HG03159 (cell line): Measurements from ENCODE around the gene TSPEAR.
"Not testable (repeated sequence)": the region's sequence is repeated elsewhere in the genome, so short reads cannot be mapped to it uniquely, and the experiment has no call there.

Source experiments
- ATAC-seq: cut with Tn5 transposase; IDR thresholded peaks from one replicate; pipeline ENCODE4 v1.9.1; 2021; ENCODE audit warnings: mild to moderate bottlenecking, moderate library complexity; ENCODE audit not compliant: unreplicated experiment

The TSPEAR gene

DNA sequence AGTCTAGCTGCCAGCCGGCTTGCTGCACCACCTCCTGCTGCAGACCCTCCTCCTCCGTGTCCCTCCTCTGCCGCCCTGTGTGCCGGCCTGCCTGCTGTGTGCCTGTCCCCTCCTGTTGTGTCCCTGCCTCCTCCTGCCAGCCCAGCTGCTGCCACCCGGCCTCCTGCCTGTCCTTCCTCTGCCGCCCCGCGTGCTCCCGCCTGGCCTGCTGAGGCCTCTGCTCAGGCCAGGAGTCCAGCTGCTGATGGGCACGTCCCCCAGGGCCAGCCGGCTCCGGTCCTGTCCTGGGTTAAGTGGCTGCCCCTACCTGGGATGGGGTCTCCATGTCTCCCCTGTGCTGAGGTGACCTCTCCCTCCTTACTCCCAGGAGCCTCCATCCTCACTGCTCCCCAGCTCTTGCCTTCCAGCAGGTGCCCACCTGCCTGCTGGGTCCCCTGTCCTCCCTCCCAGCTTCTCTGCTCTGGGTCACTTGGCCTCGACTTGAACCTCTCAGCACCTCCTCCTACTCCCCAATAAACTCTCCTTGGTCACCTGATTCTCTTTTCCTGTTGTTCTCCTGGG is 98.6 kb downstream of the TSPEAR start:
- no peak for ATAC-seq

DNA sequence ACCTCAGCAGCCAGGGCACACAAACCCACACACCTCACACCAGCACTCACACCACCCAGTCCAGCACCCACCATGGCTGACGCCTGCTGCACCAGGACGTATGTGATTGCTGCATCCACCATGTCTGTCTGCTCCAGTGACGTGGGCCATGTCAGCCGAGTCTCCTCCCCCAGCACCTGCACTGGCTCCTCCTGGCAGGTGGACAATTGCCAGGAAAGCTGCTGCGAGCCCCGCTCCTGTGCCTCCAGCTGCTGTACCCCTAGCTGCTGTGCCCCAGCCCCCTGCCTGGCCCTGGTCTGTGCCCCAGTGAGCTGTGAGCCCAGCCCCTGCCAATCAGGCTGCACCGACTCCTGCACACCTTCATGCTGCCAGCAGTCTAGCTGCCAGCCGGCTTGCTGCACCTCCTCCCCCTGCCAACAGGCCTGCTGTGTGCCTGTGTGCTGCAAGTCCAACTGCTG is 99.3 kb downstream of the TSPEAR start, which contains the start of gene KRTAP10-8:
Gene KRTAP10-8 (plus strand): TSS at position 51 of the 458 bp plus-strand sequence. CDS start 22 bp downstream, at position 73.
- no peak for ATAC-seq

DNA sequence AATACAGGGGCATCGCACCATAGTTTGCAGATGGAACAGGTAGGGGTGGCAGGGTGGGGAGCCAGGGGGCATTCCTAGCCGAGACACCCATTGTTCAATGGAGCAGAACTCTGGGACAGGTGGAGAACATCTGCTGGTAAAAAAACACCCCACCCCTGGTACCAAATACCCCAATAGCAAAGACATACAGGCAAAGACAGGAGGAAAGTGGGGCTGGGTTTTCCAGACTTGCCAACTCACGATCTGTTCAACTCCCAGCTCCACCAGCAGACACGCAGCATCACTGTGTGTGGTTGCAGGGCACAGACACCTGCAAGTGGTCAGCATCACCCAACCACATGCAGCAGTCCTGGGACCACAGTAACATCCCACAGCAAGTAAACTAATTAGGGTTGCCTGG is 99.8 kb downstream of the TSPEAR start:
- ATAC-seq: no peak

DNA sequence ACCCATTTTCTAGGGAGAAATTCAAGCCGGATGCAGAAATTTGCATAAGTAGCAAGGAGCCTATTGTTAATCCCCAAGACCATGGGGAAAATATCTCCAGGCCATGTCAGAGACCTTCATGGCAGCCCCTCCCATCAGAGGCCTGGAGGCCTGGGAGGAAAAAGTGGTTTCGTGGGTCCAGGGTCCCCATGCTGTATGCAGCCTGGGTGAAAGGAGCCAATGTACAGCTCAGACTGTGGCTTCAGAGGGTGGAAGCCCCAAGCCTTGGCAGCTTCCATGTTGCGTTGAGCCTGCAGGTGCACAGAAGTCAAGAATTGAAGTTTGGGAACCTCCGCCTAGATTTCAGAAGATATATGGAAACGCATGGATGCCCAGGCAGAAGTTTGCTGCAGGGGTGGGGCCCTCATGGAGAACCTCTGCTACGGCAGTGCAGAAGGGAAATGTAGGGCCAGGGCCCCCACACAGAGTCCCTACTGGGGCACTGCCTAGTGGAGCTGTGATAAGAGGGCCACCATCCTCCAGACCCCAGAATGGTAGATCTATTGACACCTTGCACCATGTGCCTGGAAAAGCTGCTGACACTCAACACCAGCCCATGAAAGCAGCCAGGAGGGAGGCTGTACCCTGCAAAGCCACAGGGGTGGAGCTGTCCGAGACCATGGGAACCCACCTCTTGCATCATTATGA is 101.1 kb downstream of the TSPEAR start:
- ATAC-seq: not testable (repeated sequence)

DNA sequence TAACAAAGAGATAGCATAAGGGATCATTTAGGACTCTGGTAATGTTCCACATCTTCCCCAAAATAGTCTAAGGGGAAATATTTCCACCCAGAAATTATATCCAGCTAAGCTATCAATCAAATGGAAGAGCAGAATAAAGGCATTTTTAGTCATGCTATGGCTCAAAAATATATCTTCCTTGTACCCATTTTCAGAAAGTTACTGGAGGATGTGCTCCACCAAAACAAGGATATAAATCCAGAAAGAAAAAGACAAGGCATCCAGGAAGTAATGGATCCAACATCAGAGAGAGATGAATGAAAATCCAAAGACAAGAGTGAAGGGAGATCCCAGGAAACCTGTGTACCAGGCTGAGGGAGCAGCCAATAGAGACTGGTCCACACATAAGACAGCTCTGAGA is 102.2 kb downstream of the TSPEAR start:
- no peak for ATAC-seq

DNA sequence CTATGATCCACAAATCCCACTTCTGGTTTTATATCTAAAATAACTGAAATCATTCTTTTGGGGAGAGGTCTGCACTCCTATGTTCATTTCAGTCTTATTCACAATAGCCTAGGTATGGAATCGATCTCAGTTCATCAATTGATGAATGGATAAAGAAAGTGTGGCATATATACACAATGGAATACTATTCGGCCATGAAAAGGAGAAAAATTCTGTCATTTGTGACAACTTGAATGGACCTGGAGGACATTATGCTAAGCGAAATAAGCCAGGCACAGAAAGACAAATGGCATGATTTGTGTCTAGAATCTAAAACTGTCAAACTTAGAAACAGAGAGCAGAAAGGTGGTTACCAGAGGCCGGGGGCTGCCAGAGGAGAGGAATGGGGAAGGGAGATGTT is 104.9 kb downstream of the TSPEAR start:
- ATAC-seq: no peak

DNA sequence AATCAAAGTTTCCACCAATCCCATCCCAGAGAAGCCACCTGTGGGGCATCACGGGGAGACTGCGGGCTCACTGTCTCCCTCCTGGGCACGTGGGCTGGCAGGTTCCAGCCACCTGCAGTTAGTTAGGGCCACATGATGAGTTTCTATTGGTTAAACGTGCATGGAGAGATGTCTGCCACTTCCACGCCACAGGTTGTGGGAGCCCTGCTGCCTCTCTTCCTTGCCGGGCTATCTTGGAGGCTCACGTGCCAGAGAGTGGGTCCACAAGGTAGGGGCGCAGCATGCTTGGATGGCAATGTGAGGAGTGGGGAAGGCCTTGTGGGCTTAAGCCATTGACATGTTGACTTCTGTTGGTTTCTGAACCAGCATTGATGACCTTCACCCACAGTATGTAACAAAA is 107.5 kb downstream of the TSPEAR start:
- no peak for ATAC-seq

DNA sequence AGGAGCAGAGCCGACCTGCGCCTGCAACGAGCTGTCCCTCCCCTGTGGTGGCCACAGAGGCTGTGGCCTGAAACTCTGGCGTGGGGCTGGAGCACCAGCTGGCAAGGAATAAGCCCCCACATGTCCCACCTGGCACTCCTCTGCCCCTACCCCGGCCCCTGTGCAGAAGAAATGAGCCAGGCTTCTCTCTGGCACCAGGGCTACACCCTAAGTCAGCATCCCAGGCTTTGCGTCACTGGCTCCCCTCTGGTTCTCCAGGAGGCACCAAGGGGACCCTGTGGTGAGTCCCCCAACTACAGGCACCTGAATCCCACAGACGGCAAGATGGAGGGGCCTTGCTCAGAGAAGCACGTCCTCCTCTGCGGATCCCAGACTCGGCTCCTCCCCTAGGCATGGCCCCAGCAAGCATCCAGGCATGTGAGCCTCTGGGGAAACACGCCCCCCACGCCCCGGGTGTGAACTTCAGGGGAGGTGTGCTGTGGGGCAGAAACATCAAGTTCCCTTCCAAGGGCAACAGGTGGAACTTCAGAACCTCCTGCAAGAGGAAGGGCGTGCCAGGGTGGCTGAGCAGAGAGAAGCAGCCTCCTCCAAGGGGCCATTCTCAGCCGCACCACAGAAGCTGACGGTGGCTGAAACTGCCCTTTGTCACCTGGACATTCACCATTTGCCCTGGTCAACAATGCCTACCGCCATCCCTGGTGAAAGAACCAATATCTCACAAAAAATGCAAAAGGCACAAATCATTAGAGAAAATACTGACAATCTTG is 108.1 kb downstream of the TSPEAR start:
- no peak for ATAC-seq

DNA sequence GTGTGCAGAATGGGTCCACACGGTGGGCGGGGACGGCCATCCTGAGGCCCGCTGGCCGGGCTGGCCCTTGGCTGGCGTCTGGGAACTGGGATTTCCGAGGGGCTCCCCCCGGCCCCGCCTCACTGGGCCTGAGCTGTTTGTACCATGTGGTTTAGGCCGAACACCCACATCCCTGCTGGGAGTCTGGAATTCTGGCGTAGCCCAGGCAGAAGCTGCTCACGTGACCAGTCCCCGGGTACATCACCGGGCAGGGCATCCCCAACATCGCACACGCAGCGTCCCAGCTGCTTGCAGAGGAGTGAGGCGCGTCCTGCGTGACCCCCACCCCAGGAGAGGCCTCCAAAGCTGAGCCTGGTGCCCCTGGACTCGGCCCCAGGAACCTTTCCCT is 108.9 kb downstream of the TSPEAR start:
- no peak for ATAC-seq

DNA sequence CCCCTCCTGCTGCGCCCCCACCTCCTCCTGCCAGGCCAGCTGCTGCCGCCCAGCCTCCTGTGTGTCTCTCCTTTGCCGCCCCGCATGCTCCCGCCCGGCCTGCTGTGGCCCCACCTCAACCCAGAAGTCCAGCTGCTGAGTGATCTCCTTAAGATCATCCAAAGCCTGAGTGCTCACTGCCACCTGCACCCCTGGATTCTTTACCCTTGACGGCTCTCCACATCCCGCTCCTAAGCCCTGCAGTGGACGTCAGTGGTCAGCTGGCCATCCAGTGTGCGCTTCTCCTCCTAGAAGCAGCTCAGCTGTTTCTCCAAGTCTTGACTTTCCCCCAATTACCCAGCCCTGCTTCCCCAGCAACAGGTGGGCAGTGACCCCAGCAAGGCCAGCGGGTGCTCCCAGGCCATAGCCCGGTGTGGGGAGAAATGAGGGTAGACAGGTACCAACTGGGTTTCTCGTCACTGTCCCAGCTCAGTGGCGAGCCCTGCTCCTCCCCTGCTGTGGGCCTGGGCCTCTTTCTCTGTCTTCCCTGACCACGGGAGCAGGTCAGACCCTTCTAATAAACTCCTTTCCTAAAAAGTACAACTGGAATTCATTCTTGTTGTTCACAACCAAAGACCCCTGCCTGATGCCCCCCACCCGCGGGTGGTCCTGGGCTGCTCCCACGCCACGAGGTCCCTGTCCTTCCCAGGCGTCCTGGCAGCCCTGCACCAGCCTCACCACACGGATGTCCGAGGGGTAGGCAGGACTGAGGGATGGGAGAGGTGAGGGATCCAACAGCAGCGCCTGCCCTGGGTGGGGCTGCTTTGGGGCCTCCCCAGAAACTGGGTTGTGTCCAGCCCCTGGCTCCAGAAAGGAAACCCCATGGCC is 109.5 kb downstream of the TSPEAR start:
- no peak for ATAC-seq

DNA sequence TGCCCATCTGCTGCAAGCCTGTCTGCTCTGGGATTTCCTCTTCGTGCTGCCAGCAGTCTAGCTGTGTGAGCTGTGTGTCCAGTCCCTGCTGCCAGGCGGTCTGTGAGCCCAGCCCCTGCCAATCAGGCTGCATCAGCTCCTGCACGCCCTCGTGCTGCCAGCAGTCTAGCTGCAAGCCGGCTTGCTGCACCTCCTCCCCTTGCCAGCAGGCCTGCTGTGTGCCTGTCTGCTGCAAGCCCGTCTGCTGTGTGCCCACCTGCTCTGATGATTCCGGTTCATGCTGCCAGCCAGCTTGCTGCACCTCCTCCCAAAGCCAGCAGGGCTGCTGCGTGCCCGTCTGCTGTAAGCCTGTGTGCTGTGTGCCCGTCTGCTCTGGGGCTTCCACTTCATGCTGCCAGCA is 110.3 kb downstream of the TSPEAR start:
- not testable (repeated sequence) for ATAC-seq

DNA sequence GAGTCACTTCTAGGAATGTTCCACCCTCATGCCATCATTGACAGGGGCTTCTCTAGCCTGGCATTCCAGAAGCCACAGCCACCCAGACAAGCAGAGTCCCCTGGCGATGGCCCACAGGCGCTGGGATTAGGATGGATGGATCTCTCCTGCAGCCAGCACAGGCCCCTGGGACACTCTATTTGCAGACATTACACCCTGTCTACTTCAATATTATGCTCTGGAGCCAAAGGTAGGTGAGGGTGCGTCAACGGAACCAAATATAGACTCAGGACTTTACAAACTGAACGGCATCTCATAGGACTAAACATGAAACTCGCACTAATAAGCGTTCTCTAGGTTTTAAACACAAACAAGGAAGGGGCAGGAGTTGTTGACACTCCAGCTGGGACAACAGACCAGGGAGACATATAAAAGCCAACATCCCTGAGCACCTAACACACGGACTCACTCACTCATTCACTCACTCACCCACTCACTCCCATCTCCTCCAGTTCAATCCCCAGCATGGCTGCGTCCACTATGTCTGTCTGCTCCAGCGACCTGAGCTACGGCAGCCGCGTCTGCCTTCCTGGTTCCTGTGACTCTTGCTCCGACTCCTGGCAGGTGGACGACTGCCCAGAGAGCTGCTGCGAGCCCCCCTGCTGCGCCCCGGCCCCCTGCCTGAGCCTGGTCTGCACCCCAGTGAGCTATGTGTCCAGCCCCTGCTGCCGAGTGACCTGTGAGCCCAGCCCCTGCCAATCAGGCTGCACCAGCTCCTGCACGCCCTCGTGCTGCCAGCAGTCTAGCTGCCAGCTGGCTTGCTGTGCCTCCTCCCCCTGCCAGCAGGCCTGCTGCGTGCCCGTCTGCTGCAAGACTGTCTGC is 111.0 kb downstream of the TSPEAR start, which contains the start of gene KRTAP10-7:
Gene KRTAP10-7 (plus strand): TSS at position 480 of the 861 bp plus-strand sequence. CDS start 25 bp downstream, at position 505.
- not testable (repeated sequence) for ATAC-seq

DNA sequence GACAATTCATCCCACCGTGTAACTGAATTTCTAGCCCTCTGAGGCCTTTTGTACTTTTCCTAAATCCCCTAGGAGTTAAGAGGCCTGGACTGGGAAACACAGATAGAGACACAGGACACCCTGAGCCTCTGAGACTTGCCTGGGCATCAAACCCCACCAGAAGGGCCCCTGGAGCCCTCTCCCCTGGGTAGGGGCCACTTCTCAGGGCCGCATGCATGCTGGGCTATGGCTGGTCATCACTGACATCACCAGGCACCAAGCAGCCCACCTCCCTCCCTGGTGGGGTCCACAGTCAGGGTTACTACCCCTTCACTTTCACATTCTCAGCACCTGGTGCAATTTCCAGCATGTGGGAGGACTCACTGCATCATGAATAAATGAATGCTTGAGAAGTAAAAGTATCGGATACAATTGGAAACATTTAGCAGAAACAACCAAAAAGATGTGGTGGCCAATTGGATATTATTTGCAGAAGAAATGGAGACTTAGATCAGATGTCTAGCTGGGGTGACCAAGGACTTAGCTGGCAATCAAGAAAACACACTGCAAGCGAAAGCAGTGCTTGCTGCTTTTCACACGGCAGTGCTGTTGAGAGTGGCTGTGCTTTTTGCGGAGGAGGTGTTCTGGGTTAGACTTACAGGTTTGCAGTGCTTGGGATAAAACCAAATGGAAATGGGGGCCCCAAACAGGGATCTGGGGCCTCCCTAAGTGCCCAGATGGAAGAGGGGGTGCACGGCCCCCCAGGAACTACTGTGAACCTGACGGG is 111.9 kb downstream of the TSPEAR start:
- no peak for ATAC-seq

DNA sequence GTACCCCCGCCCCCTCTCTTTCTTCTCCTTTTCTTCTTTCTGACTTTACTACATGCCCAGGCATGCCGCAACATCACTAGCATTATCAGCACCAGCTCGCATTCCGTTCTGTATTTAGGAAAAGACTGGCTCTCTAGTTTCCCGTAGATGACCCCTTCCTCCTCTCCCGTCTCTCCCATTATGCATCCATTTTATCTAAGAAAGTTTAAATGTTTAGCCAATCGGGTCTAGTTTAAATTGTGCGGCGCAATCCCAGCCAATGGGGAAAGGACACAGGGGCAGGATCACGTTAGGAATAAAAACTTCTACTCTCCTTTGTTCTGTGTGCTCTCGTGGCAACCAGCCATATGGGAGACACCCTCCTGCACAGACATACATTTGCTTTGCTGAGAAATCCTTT is 113.3 kb downstream of the TSPEAR start:
- ATAC-seq: no peak

DNA sequence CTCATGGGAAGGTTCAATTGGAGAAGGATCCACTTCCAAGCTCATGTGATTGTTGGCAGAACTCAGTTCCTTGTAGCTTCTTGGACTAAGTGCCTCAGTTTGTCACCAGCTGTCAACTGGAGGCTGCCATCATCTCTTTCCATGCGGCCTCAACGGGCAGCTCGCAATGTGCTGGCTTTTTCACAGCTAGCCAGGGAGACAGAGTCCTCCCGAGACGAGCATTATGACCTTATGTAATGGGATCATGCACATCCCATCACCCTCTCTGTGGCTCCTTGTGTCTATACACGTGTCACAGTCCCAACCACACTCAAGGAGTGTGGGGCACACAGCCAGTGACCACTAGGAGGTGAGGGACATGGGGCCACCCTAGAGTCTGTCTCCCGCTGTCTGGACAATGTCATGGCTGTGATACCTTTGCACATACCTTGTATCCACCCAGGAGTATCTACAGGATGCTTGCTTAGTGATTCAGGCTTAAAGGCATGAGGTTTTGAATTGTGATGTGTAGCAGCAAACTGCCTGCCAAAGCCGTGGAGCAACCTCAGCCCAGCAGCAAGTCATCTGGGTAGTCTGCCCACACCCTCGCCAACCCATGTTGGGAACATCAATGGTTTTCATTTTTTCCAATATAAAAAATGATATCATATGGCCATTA is 115.2 kb downstream of the TSPEAR start:
- no peak for ATAC-seq

DNA sequence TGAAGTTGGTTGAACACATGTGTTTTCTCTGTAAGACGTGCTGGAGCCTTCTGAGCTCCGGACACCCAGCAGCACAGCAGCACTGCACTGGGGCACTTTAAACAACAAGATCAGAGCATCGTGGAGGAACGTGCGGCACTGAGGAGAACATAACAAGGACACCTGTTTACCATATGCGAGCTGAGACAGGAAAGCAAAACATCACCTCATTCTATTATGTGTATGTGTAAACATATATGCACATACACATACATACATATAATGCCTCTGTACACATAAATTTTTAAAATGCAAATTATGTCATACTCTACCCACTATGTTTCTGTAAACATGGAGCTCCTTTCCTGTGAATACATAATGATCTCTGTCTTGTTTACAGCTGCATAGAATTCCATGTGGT is 115.8 kb downstream of the TSPEAR start:
- no peak for ATAC-seq

DNA sequence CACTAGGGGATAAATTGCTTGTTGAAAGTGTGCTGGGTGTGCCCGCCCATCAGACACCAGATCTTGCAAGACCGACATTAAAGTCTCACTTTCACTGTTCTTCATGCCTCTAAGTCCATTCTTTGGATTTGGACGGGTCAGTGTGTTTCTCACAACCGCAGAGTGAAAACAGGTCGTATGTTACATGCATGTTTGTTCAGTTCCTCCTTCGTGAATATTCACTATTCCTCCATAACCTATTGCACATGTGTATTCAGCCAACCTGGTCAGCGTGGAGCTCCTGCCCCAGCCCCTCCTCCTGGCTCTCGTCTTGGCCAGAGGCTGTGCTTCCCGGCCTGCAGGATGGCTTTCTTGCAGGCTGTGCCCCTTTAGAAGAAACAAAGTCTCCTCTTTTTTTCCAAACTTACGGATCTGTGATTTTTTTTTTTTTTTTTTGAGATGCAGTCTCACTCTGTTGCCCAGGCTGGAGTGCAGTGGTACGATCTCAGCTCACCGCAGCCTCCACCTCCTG is 116.9 kb downstream of the TSPEAR start:
- no peak for ATAC-seq

DNA sequence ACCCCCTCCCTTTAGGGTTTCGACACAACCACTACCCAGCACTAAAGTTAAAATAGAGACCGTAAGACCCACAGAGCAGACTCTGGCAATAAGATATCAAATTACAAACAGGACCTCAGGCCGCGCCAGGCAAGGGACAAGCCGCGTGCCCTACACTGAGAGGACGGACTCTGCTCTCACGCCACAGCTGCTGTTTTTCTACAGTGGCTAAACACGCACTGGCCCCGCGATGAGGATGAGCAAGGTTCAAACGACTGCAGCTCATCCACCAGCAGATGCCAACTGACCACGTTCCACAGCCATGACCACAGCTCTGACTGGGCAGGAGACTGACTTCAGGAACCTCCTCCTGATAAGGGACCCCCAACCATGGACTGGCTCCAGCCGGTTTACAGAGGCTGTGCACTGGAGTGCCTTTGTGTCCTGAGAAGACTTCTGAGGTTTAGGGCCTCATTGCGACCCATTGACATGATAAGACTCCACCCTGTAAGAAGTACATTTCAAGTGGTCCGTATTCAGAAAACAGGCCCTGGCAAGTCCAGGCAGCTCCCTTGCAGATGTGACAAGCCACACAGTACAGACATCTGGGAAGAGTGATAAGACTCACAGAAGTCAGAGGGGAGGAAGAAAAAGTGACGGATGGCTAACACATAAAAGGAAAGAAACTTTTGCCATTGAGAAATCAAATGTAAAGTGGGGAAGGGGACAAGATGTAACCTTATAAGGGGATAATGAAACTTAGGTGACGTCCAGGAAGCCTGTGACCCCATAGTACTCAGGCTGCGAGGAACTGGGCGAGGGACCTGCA is 117.6 kb downstream of the TSPEAR start:
- no peak for ATAC-seq
